Gastroesophageal sphincter (tissue), 3 donors: ENCODE data around the gene BABAM2.

Experiments used
- CTCF ChIP-seq, 4 experiments: fragments of 200-600 bp in 2 of 4; fragments of 450-650 bp in 2 of 4; sonication (generic) in 1 of 4; IDR thresholded peaks; one replicate each; pipeline ENCODE4 v1.5.1; 2017 to 2019; ENCODE audit warnings: antibody characterized with exemption in 4 of 4, mild to moderate bottlenecking in 2 of 4, moderate library complexity in 2 of 4
- POLR2A ChIP-seq, 2 donors: fragments of 450-650 bp; IDR thresholded peaks; one replicate each; pipeline ENCODE4 v1.6.1; 2017; ENCODE audit warnings: antibody characterized with exemption in 2 of 2, mild to moderate bottlenecking in 2 of 2, moderate library complexity in 1 of 2
- POLR2AphosphoS5 ChIP-seq: sonication (generic); formaldehyde crosslinking; IDR thresholded peaks from one replicate; pipeline ENCODE4 v1.6.1; 2017; ENCODE audit warnings: antibody characterized with exemption

GRCh38 chr2:28216331-28216730 lies 325.8 kb downstream of the BABAM2 start:
- TF ChIP-seq POLR2A (IDR thresholded peaks at IDR 0.05) (no peak), CTCF (IDR thresholded peaks at IDR 0.05) (no peak), POLR2AphosphoS5 (no peak)
